OCI-LY3 (cell line): ENCODE results near the gene BRMS1L.
"Not testable (repeated sequence)": the region's sequence is repeated elsewhere in the genome, so short reads cannot be mapped to it uniquely, and the experiment has no call there.

Source experiments
- H2AFZ ChIP-seq: fragments of 200-600, 300-600 bp; shearing (Covaris generic); 2 replicates; pipeline ENCODE4 v1.6.0; 2014; ENCODE audit warnings: antibody characterized with exemption, low read depth, low read length
- H3K27ac ChIP-seq: fragments of 200-600, 300-600 bp; sonication (generic); 2 replicates; pipeline ENCODE4 v1.5.1; 2014; ENCODE audit warnings: mild to moderate bottlenecking, low read length, moderate library complexity, mixed read lengths
- H3K27me3 ChIP-seq: fragments of 200-600, 300-600 bp; sonication (generic); 2 replicates; pipeline ENCODE4 v1.6.1; 2014; ENCODE audit warnings: low read depth, low read length, mixed read lengths
- H3K36me3 ChIP-seq: fragments of 200-600, 300-600 bp; sonication (generic); replicated peaks from 2 replicates; pipeline ENCODE3; 2014; ENCODE audit warnings: low read depth, low read length, mixed read lengths
- H3K4me1 ChIP-seq: fragments of 300-600, 200-600 bp; sonication (generic); 2 replicates; pipeline ENCODE4 v1.6.1; 2014; ENCODE audit warnings: low read length, mixed read lengths
- H3K4me2 ChIP-seq: fragments of 200-600, 300-600 bp; sonication (generic); 2 replicates; pipeline ENCODE4 v1.6.1; 2014; ENCODE audit warnings: low read length, mixed read lengths
- H3K4me3 ChIP-seq: fragments of 300-600, 200-600 bp; sonication (generic); 2 replicates; pipeline ENCODE4 v1.5.1; 2014; ENCODE audit warnings: antibody characterized with exemption, mild to moderate bottlenecking, low read length, moderate library complexity
- H3K79me2 ChIP-seq: fragments of 300-600, 200-600 bp; shearing (Covaris generic); 2 replicates; pipeline ENCODE4 v1.6.1; 2014; ENCODE audit warnings: mild to moderate bottlenecking, low read length, mixed read lengths
- H3K9ac ChIP-seq: fragments of 300-600, 200-600 bp; shearing (Covaris generic); 2 replicates; pipeline ENCODE4 v1.6.0; 2014; ENCODE audit warnings: mild to moderate bottlenecking, low read length, moderate library complexity
- H3K9me3 ChIP-seq: fragments of 200-600, 300-600 bp; shearing (Covaris generic); 2 replicates; pipeline ENCODE4 v1.6.1; 2014; ENCODE audit warnings: low read length, mixed read lengths; ENCODE audit not compliant: insufficient read depth
- H4K20me1 ChIP-seq: fragments of 200-600, 300-600 bp; sonication (generic); 2 replicates; pipeline ENCODE4 v1.6.1; 2016; ENCODE audit warnings: low read length, mixed read lengths; ENCODE audit not compliant: insufficient read depth
- EZH2phosphoT487 ChIP-seq: fragments of 200-600 bp; shearing (Covaris generic); IDR thresholded peaks from 2 replicates; pipeline ENCODE4 v1.6.1; 2018; ENCODE audit warnings: antibody characterized with exemption, mixed run types, low read depth
- TF ChIP-seq, protein P1 (sequence below): fragments of 200-600, 300-600 bp; sonication (generic); IDR thresholded peaks from 2 replicates; pipeline ENCODE4 v1.5.1; 2014; ENCODE audit warnings: antibody characterized with exemption, low read length, low read depth

Gene BRMS1L

GRCh38 chr14:35822501-35822900 is 3.6 kb upstream of the BRMS1L start:
- Histone ChIP-seq H3K4me1 (peaks cover 9% of the 10 kb centered on the region), H3K9me3 (no peaks in the 10 kb centered on the region), H3K79me2 (peaks cover 8% of the 10 kb centered on the region), H3K27ac (no peak overlapping the region), H3K36me3 (no peaks in the 10 kb centered on the region), H3K4me3 (no peak overlapping the region), H3K27me3 (no peaks in the 10 kb centered on the region), H4K20me1 (no peaks in the 10 kb centered on the region), H2AFZ (peak overlapping the region; percentile 22; the same call in 1 of the 2 replicates), H3K9ac (no peak overlapping the region), H3K4me2 (peak overlapping the region; percentile 37; the same call in 1 of the 2 replicates)
- TF ChIP-seq EZH2phosphoT487, result no peak
- TF ChIP-seq, protein P1, sequence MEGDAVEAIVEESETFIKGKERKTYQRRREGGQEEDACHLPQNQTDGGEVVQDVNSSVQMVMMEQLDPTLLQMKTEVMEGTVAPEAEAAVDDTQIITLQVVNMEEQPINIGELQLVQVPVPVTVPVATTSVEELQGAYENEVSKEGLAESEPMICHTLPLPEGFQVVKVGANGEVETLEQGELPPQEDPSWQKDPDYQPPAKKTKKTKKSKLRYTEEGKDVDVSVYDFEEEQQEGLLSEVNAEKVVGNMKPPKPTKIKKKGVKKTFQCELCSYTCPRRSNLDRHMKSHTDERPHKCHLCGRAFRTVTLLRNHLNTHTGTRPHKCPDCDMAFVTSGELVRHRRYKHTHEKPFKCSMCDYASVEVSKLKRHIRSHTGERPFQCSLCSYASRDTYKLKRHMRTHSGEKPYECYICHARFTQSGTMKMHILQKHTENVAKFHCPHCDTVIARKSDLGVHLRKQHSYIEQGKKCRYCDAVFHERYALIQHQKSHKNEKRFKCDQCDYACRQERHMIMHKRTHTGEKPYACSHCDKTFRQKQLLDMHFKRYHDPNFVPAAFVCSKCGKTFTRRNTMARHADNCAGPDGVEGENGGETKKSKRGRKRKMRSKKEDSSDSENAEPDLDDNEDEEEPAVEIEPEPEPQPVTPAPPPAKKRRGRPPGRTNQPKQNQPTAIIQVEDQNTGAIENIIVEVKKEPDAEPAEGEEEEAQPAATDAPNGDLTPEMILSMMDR, result no peak

GRCh38 chr14:35824446-35825165 is 1.5 kb upstream of the BRMS1L start:
- H3K4me2 ChIP-seq, H3K27me3 ChIP-seq, H3K36me3 ChIP-seq, H2AFZ ChIP-seq, H3K9ac ChIP-seq, H4K20me1 ChIP-seq, H3K9me3 ChIP-seq, H3K4me3 ChIP-seq, H3K27ac ChIP-seq: not testable (repeated sequence)
- peaks cover 11% of the 10 kb centered on the region for H3K4me1 ChIP-seq
- peaks cover 14% of the 10 kb centered on the region for H3K79me2 ChIP-seq

GRCh38 chr14:35825968-35826217 is 245 bp upstream of the BRMS1L start:
- peaks cover 11% of the 10 kb centered on the region for H3K4me1 ChIP-seq
- H3K9me3 ChIP-seq, result no peaks in the 10 kb centered on the region
- no peaks in the 10 kb centered on the region for H3K36me3 ChIP-seq
- H3K27me3 ChIP-seq, result no peaks in the 10 kb centered on the region
- H3K9ac ChIP-seq, result peak overlapping the region; percentile 51
- TF ChIP-seq EZH2phosphoT487, result no peak
- TF ChIP-seq, protein P1, result no peak
- peaks cover 14% of the 10 kb centered on the region for H3K79me2 ChIP-seq
- H4K20me1 ChIP-seq, result no peaks in the 10 kb centered on the region
- peak overlapping the region; percentile 91 for H3K4me3 ChIP-seq
- H2AFZ ChIP-seq, result peak overlapping the region; percentile 67
- peak overlapping the region; percentile 54 for H3K4me2 ChIP-seq
- no peak overlapping the region for H3K27ac ChIP-seq

DNA sequence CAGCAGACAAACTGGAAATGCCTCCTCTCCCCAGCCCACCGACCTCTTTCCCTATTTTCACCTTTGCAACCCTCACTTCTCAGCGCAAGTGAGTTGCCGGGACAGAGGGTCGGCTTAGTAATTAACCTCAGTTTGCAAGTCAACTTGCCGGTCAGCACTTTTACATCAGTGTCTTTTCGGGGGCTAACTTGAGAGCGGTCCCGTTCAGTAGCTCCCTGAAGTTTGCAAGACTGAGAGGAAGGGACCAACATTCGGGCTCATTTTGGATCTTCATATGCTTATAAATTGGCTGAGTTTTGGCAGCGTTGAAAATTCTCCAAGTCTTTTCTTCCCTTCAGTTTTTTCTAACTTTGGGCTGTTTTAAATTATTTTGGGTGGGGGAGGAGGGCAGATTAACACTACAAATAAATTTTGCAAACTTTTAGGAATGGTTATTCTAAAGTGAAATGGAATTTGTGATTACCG is 846 bp downstream of the BRMS1L start:
- no peaks in the 10 kb centered on the region for H3K9me3 ChIP-seq
- peaks cover 14% of the 10 kb centered on the region for H3K79me2 ChIP-seq
- TF ChIP-seq, protein P1, result no peak
- TF ChIP-seq EZH2phosphoT487, result no peak
- H3K27ac ChIP-seq, result no peak overlapping the region
- H3K36me3 ChIP-seq, result no peaks in the 10 kb centered on the region
- H2AFZ ChIP-seq, result peak overlapping the region; percentile 48
- peaks cover 10% of the 10 kb centered on the region for H3K4me1 ChIP-seq
- peak overlapping the region; percentile 90 for H3K9ac ChIP-seq
- H4K20me1 ChIP-seq, result no peaks in the 10 kb centered on the region
- H3K4me2 ChIP-seq, result peak overlapping the region; percentile 83
- H3K27me3 ChIP-seq, result no peaks in the 10 kb centered on the region
- H3K4me3 ChIP-seq, result peak overlapping the region; percentile 91
